ENCODE measurements around the gene ZNF765. TPM values are rescaled to one million over a fixed set of nuclear protein-coding genes. Genes with fewer than 3 reads are reported as not detected.

Gene ZNF765
- total and polyA plus RNA-seq, 9 of the 15 experiments (the other 6 are each of a cell fraction or from before 2014, with no cell fraction given): 5.4 to 17.5 (median 9.6) TPM

GRCh38 chr19:53365899-53366493 is 29.0 kb upstream of the ZNF765 start (continued):
- TF ChIP-seq, protein P1, sequence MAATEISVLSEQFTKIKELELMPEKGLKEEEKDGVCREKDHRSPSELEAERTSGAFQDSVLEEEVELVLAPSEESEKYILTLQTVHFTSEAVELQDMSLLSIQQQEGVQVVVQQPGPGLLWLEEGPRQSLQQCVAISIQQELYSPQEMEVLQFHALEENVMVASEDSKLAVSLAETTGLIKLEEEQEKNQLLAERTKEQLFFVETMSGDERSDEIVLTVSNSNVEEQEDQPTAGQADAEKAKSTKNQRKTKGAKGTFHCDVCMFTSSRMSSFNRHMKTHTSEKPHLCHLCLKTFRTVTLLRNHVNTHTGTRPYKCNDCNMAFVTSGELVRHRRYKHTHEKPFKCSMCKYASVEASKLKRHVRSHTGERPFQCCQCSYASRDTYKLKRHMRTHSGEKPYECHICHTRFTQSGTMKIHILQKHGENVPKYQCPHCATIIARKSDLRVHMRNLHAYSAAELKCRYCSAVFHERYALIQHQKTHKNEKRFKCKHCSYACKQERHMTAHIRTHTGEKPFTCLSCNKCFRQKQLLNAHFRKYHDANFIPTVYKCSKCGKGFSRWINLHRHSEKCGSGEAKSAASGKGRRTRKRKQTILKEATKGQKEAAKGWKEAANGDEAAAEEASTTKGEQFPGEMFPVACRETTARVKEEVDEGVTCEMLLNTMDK (IDR thresholded peaks at IDR 0.05; ENCODE audit: borderline replicate concordance, insufficient read depth, low read depth, low read length, poor library complexity, severe bottlenecking): no peak
- no peak for TF ChIP-seq CBFB (CRISPR knock-in tag; IDR thresholded peaks at IDR 0.05)
- TF ChIP-seq FOXA3 (CRISPR knock-in tag; conservative IDR thresholded peaks at IDR 0.05 in 1 of 2, IDR thresholded peaks at IDR 0.05 in 1 of 2): no peak
- TF ChIP-seq, protein P2, sequence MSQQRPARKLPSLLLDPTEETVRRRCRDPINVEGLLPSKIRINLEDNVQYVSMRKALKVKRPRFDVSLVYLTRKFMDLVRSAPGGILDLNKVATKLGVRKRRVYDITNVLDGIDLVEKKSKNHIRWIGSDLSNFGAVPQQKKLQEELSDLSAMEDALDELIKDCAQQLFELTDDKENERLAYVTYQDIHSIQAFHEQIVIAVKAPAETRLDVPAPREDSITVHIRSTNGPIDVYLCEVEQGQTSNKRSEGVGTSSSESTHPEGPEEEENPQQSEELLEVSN (IDR thresholded peaks at IDR 0.05; ENCODE audit: borderline replicate concordance in 1 of 2, extremely low read depth in 1 of 2, insufficient read depth in 1 of 2, insufficient read length in 1 of 2, low read depth in 1 of 2, low read length in 1 of 2, poor library complexity in 1 of 2, severe bottlenecking in 1 of 2): peak in 1 of 2 experiments; percentile 67
- no peak for TF ChIP-seq MXD1 (CRISPR knock-in tag; IDR thresholded peaks at IDR 0.05; ENCODE audit: borderline replicate concordance, poor library complexity, severe bottlenecking)
- TF ChIP-seq NR2C2 (CRISPR knock-in tag; IDR thresholded peaks at IDR 0.05): no peak
- peak; percentile 40; the same call in 1 of the 2 replicates for TF ChIP-seq NR2C2 (tag; IDR thresholded peaks at IDR 0.05)
- no peak for TF ChIP-seq KDM4B (IDR thresholded peaks at IDR 0.05; ENCODE audit: borderline replicate concordance in 2 of 2, low read depth in 1 of 2)
- no peak for TF ChIP-seq ARHGAP35 (IDR thresholded peaks at IDR 0.05; ENCODE audit: partially characterized antibody)
- no peak for TF ChIP-seq RHOXF2B (CRISPR knock-in tag; conservative IDR thresholded peaks at IDR 0.05)
- no peak for TF ChIP-seq HMGXB4 (CRISPR knock-in tag; IDR thresholded peaks at IDR 0.05)
- TF ChIP-seq POLR2G (IDR thresholded peaks at IDR 0.05; ENCODE audit: low read depth, low read length): no peak
- no peak for TF ChIP-seq SMC3 (conservative IDR thresholded peaks at IDR 0.05; ENCODE audit: insufficient read depth, low read depth, low read length)
- no peak for TF ChIP-seq ZNF134 (CRISPR knock-in tag; conservative IDR thresholded peaks at IDR 0.05)
- no peak for TF ChIP-seq HMG20B (CRISPR knock-in tag; IDR thresholded peaks at IDR 0.05)
- TF ChIP-seq TAF15 (IDR thresholded peaks at IDR 0.05; ENCODE audit: low read depth, low read length): no peak
- TF ChIP-seq HNRNPUL1 (IDR thresholded peaks at IDR 0.05; ENCODE audit: low read length): no peak
- TF ChIP-seq TAL1 (IDR thresholded peaks at IDR 0.05): no peak
- TF ChIP-seq WHSC1 (IDR thresholded peaks at IDR 0.05; ENCODE audit: low read length): no peak
